Transverse colon (tissue), 3 donors: Measurements from ENCODE around the gene CREM.

Experiments
- CTCF ChIP-seq, 5 experiments: fragments of 200-600 bp in 3 of 5; fragments of 450-650 bp in 2 of 5; sonication (generic) in 3 of 5; IDR thresholded peaks; 1 replicate in 2 of 5; 2 replicates in 3 of 5; pipeline ENCODE4 v1.5.1; 2016 to 2017; ENCODE audit warnings: antibody characterized with exemption in 5 of 5, inconsistent platforms in 3 of 5, mild to moderate bottlenecking in 2 of 5, moderate library complexity in 1 of 5
- POLR2A ChIP-seq: fragments of 450-650 bp; IDR thresholded peaks from one replicate; pipeline ENCODE4 v1.6.1; 2016; ENCODE audit warnings: antibody characterized with exemption, mild to moderate bottlenecking, moderate library complexity

GRCh38 chr10:35097510-35097909 lies 29.1 kb upstream of the CREM start:
- TF ChIP-seq POLR2A (no peak), CTCF (IDR thresholded peaks at IDR 0.05) (no peak)
